ENCODE results near the gene STEEP1.
"Not testable (repeated sequence)": the region's sequence is repeated elsewhere in the genome, so short reads cannot be mapped to it uniquely, and the experiment has no call there.

Gene STEEP1

GRCh38 chrX:119529345-119530276 lies 35.6 kb downstream of the STEEP1 start:
- DNase-seq = no peak

GRCh38 chrX:119523664-119524184 lies 41.5 kb downstream of the STEEP1 start:
- DNase-seq = no peak

GRCh38 chrX:119521246-119521645 lies 44.0 kb downstream of the STEEP1 start:
- DNase-seq = no peak

GRCh38 chrX:119518371-119518770 lies 46.8 kb downstream of the STEEP1 start:
- no peak for DNase-seq

GRCh38 chrX:119516157-119516702 lies 49.0 kb downstream of the STEEP1 start:
- DNase-seq = peak; percentile 68

GRCh38 chrX:119512146-119512800 lies 52.9 kb downstream of the STEEP1 start:
- no peak for DNase-seq

- no peak for DNase-seq
These were observed 58.0 kb downstream of the STEEP1 start for GRCh38 chrX:119507206-119507605.

- no peak for DNase-seq
These were observed 59.3 kb downstream of the STEEP1 start for GRCh38 chrX:119505945-119506344.

- DNase-seq = not testable (repeated sequence)
These were observed 60.1 kb downstream of the STEEP1 start for GRCh38 chrX:119505145-119505544.

- DNase-seq = no peak
These were observed 61.7 kb downstream of the STEEP1 start for GRCh38 chrX:119503484-119503861.

- DNase-seq = no peak
These were observed 62.3 kb downstream of the STEEP1 start for GRCh38 chrX:119502727-119503483.

GRCh38 chrX:119501511-119502148 lies 63.6 kb downstream of the STEEP1 start:
- no peak for DNase-seq

- no peak for DNase-seq
These were observed 65.0 kb downstream of the STEEP1 start for GRCh38 chrX:119500061-119500800.

- no peak for DNase-seq
These were observed 68.0 kb downstream of the STEEP1 start for GRCh38 chrX:119497185-119497584.

GRCh38 chrX:119495734-119496726 lies 69.2 kb downstream of the STEEP1 start:
- no peak for DNase-seq

- DNase-seq = not testable (repeated sequence)
These were observed 71.2 kb downstream of the STEEP1 start for GRCh38 chrX:119493851-119494495.

GRCh38 chrX:119492463-119492862 lies 72.7 kb downstream of the STEEP1 start:
- no peak for DNase-seq

GRCh38 chrX:119489212-119490074 lies 75.8 kb downstream of the STEEP1 start:
- DNase-seq = no peak

GRCh38 chrX:119488749-119489148 lies 76.5 kb downstream of the STEEP1 start:
- peak; percentile 65 for DNase-seq
